ENCODE measurements around the gene POU2F2.

POU2F2 gene

GRCh38 chr19:42060117-42060516 lies 72.1 kb downstream of the POU2F2 start:
- TF ChIP-seq, protein P1, sequence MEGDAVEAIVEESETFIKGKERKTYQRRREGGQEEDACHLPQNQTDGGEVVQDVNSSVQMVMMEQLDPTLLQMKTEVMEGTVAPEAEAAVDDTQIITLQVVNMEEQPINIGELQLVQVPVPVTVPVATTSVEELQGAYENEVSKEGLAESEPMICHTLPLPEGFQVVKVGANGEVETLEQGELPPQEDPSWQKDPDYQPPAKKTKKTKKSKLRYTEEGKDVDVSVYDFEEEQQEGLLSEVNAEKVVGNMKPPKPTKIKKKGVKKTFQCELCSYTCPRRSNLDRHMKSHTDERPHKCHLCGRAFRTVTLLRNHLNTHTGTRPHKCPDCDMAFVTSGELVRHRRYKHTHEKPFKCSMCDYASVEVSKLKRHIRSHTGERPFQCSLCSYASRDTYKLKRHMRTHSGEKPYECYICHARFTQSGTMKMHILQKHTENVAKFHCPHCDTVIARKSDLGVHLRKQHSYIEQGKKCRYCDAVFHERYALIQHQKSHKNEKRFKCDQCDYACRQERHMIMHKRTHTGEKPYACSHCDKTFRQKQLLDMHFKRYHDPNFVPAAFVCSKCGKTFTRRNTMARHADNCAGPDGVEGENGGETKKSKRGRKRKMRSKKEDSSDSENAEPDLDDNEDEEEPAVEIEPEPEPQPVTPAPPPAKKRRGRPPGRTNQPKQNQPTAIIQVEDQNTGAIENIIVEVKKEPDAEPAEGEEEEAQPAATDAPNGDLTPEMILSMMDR (IDR thresholded peaks at IDR 0.05; ENCODE audit: low read length, missing control alignments) = no peak
- no peak overlapping the region for H3K4me3 ChIP-seq (replicated peaks; ENCODE audit: low read depth, low read length)
- DNase-seq (ENCODE audit: low read depth) = no peak

DNA sequence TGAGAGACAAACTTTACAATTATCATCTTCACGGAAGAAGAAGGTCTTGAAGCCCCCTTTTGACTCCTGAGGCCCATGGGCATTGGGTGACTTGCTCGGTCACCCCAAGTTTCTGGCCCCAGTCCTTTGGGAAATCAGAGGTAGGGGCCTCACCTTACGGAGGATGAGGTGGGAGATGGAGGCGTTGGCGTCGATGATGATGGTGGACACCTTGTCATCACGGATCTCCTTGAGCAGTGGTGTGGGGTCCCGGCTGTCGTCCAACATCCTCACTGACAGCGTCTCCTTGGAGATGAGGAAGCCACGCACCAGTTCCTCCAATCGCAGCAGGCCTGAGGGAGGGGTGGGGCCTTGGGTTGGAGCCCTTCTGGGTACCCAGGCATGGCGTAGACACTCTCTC lies 73.0 kb downstream of the POU2F2 start:
- H3K4me3 ChIP-seq (replicated peaks; ENCODE audit: low read depth, low read length) = no peak overlapping the region
- TF ChIP-seq, protein P1 (IDR thresholded peaks at IDR 0.05; ENCODE audit: low read length, missing control alignments) = no peak
- no peak for DNase-seq (ENCODE audit: low read depth)

DNA sequence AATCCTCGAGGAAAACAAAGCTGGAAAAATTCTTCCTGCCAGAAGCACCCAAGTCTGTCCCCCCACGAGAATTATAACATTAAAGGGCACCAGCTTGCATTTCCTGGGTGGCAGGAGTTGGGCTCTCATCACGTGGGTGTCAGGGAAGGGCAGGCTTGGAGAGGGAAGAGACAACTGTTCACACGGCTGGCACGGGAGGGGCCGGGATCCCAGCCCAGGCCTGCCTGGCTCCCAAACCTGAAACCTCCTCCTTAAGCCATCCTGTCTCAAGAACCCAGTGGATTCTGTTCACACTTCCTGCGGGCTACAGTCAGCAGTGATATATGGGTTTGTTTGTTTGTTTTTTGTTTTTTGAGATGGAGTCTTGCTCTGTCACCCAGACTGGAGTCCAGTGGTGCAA lies 74.4 kb downstream of the POU2F2 start:
- DNase-seq (ENCODE audit: low read depth) = no peak
- TF ChIP-seq, protein P1 (IDR thresholded peaks at IDR 0.05; ENCODE audit: low read length, missing control alignments) = no peak
- H3K4me3 ChIP-seq (replicated peaks; ENCODE audit: low read depth, low read length) = no peak overlapping the region

GRCh38 chr19:42054205-42054604 lies 78.0 kb downstream of the POU2F2 start:
- TF ChIP-seq, protein P1 (IDR thresholded peaks at IDR 0.05; ENCODE audit: low read length, missing control alignments) = no peak
- DNase-seq (ENCODE audit: low read depth) = no peak
- no peak overlapping the region for H3K4me3 ChIP-seq (replicated peaks; ENCODE audit: low read depth, low read length)

DNA sequence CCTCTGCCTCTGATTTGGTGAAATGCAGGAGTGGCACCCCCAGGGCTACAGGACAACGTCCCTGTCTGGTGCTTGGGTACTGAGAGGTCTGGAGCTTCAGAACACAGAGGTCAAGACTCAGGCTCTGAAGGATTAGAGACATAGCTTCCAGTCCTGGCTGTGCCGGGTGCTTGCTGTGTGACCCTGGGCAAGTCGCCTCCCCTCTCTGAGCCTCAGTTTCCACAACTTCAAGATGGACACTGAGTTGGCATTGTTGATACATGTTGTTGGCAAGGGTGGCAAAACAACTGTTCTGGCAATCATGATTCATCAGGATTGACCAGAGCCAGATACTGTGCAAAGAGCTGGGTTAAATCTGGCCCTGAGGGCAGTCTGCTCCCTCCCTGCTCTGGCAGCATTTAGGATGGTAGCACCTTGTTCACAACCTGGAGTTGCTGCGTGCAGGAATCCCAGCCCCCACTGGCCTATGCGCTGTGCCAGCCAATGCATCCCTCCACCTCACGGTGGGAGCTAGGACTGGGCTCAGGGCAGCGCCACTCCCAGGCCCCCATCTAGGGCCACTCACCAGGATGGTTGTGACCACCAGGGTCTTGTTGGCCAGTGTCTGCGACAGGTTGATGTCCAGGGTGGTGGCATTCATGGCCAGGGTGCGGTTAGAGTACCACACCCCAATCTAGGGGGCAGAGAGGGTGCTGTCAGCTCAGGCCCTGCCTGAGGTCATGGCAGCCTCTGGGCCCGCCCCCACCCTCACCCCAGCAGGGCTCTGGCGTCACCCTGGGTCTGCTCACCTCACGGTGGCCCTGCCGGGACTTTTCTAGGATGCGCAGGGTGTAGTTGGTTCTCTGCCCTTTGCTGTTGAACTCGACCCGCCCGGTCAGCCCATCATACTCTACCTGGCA lies 79.0 kb downstream of the POU2F2 start:
- DNase-seq (ENCODE audit: low read depth) = no peak
- TF ChIP-seq, protein P1 (IDR thresholded peaks at IDR 0.05; ENCODE audit: low read length, missing control alignments) = no peak

GRCh38 chr19:42052241-42052863 lies 79.9 kb downstream of the POU2F2 start:
- no peak overlapping the region for H3K4me3 ChIP-seq (replicated peaks; ENCODE audit: low read depth, low read length)
- no peak for DNase-seq (ENCODE audit: low read depth)
- TF ChIP-seq, protein P1 (IDR thresholded peaks at IDR 0.05; ENCODE audit: low read length, missing control alignments) = no peak

More for the DNA sequence above, 79.0 kb downstream of the POU2F2 start:
- no peak overlapping the region for H3K4me3 ChIP-seq (replicated peaks; ENCODE audit: low read depth, low read length)
